Neural progenitor cell (in vitro differentiated cells): ENCODE results near the gene GRIK3. TPM values are rescaled to one million over a fixed set of nuclear protein-coding genes. Genes with fewer than 3 reads are reported as not detected.

Experiments
- DNase-seq: peaks from one replicate; pipeline ENCODE4 v3.0.0-alpha.2; 2016; ENCODE audit warnings: low spot score
- H2AFZ ChIP-seq: fragments of 200-600 bp; sonication (generic); replicated peaks from 2 replicates; pipeline ENCODE4 v1.6.1; 2016; ENCODE audit warnings: antibody characterized with exemption
- H3F3A ChIP-seq: fragments of 200-600 bp; sonication (generic); 2 replicates; pipeline ENCODE4 v1.6.1; 2016; ENCODE audit warnings: antibody characterized with exemption, low read depth
- H3K27ac ChIP-seq: fragments of 200-600 bp; sonication (generic); 2 replicates; pipeline ENCODE4 v1.5.1; 2016; ENCODE audit warnings: mild to moderate bottlenecking
- H3K27me3 ChIP-seq: fragments of 200-600 bp; sonication (generic); 2 replicates; pipeline ENCODE4 v1.6.1; 2016; ENCODE audit warnings: mild to moderate bottlenecking, moderate library complexity
- H3K36me3 ChIP-seq: fragments of 200-600 bp; sonication (generic); 2 replicates; pipeline ENCODE4 v1.5.1; 2016
- H3K4me1 ChIP-seq: fragments of 200-600 bp; sonication (generic); 2 replicates; pipeline ENCODE4 v1.6.1; 2016; ENCODE audit warnings: mixed run types
- H3K4me2 ChIP-seq: fragments of 200-600 bp; sonication (generic); 2 replicates; pipeline ENCODE4 v1.6.1; 2016
- H3K4me3 ChIP-seq: fragments of 200-600 bp; sonication (generic); 2 replicates; pipeline ENCODE4 v1.5.1; 2016
- H3K79me2 ChIP-seq: fragments of 200-600 bp; sonication (generic); 2 replicates; pipeline ENCODE4 v1.6.1; 2016; ENCODE audit warnings: low read depth
- H3K9ac ChIP-seq: fragments of 200-600 bp; sonication (generic); 2 replicates; pipeline ENCODE4 v1.6.1; 2016
- H3K9me3 ChIP-seq: fragments of 200-600 bp; sonication (generic); 2 replicates; pipeline ENCODE4 v1.5.1; 2016; ENCODE audit warnings: low read depth
- H4K20me1 ChIP-seq: fragments of 200-600 bp; sonication (generic); 2 replicates; pipeline ENCODE4 v1.6.1; 2016; ENCODE audit warnings: low read depth
- H3K27ac Mint-ChIP-seq: 3 replicates; pipeline ENCODE4 v1.8.0; 2021; ENCODE audit warnings: mixed read lengths
- H3K27me3 Mint-ChIP-seq: 2 replicates; pipeline ENCODE4 v1.8.0; 2022; ENCODE audit warnings: low read depth, mild to moderate bottlenecking, inconsistent platforms, moderate library complexity, mixed read lengths; ENCODE audit not compliant: insufficient read depth
- H3K36me3 Mint-ChIP-seq: 3 replicates; pipeline ENCODE4 v1.8.0; 2021; ENCODE audit warnings: mixed read lengths
- H3K4me1 Mint-ChIP-seq: 3 replicates; pipeline ENCODE4 v1.8.0; 2021; ENCODE audit warnings: mixed read lengths
- H3K4me3 Mint-ChIP-seq: 3 replicates; pipeline ENCODE4 v1.8.0; 2021; ENCODE audit warnings: mild to moderate bottlenecking, moderate library complexity, mixed read lengths
- H3K9me3 Mint-ChIP-seq: 3 replicates; pipeline ENCODE4 v1.8.0; 2020; ENCODE audit warnings: mixed read lengths
- CTCF ChIP-seq: fragments of 200-600 bp; sonication (generic); IDR thresholded peaks from 2 replicates; pipeline ENCODE4 v1.5.1; 2017; ENCODE audit warnings: antibody characterized with exemption, mild to moderate bottlenecking
- EZH2 ChIP-seq: fragments of 200-600 bp; sonication (generic); IDR thresholded peaks from 2 replicates; pipeline ENCODE4 v1.6.1; 2017; ENCODE audit warnings: antibody characterized with exemption, mild to moderate bottlenecking, moderate library complexity
- EZH2phosphoT487 ChIP-seq: fragments of 200-600 bp; sonication (generic); IDR thresholded peaks from 2 replicates; pipeline ENCODE4 v1.6.1; 2017; ENCODE audit warnings: antibody characterized with exemption
- total RNA-seq: library from RNA; depleted of rRNA; stranded (reverse); fragments of >200 nt; gene quantifications from 2 replicates; pipeline ENCODE4 v1.2.3, GENCODE V29; 2015; ENCODE audit warnings: low replicate concordance

The GRIK3 gene
- total RNA-seq, 1 donor from 2014 or later: 1.7 TPM

- H3K4me3 Mint-ChIP-seq: no peak overlapping the region
- no peak for DNase-seq
- peaks cover 21% of the 10 kb centered on the region for H3K27me3 Mint-ChIP-seq
- peak overlapping the region; percentile 31 for H3K27ac Mint-ChIP-seq
- Histone ChIP-seq H4K20me1 (no peaks in the 10 kb centered on the region), H3K4me1 (peaks cover 43% of the 10 kb centered on the region), H3K4me2 (peak overlapping the region; percentile 7), H3K4me3 (no peak overlapping the region), H3K27ac (no peak overlapping the region), H3K36me3 (no peaks in the 10 kb centered on the region), H3F3A (peaks cover 16% of the 10 kb centered on the region), H3K27me3 (no peaks in the 10 kb centered on the region), H3K9me3 (no peaks in the 10 kb centered on the region), H3K79me2 (no peaks in the 10 kb centered on the region), H3K9ac (no peak overlapping the region), H2AFZ (no peak overlapping the region)
- TF ChIP-seq CTCF: no peak
- no peak for TF ChIP-seq EZH2phosphoT487
- no peak for TF ChIP-seq EZH2
- H3K36me3 Mint-ChIP-seq: no peaks in the 10 kb centered on the region
- H3K9me3 Mint-ChIP-seq: no peaks in the 10 kb centered on the region
- H3K4me1 Mint-ChIP-seq: peaks cover 40% of the 10 kb centered on the region
Observed at GRCh38 chr1:36775716-36776115, 258.6 kb downstream of the GRIK3 start.

- Histone ChIP-seq H3K9ac (no peak overlapping the region), H3K4me3 (no peak overlapping the region), H4K20me1 (no peaks in the 10 kb centered on the region), H3K27ac (no peak overlapping the region), H3K27me3 (no peaks in the 10 kb centered on the region), H3F3A (peaks cover 31% of the 10 kb centered on the region), H3K4me1 (peaks cover 55% of the 10 kb centered on the region), H2AFZ (no peak overlapping the region), H3K79me2 (no peaks in the 10 kb centered on the region), H3K9me3 (no peaks in the 10 kb centered on the region), H3K4me2 (no peak overlapping the region), H3K36me3 (no peaks in the 10 kb centered on the region)
- Mint-ChIP-seq H3K4me1 (peaks cover 37% of the 10 kb centered on the region), H3K9me3 (no peaks in the 10 kb centered on the region), H3K4me3 (no peak overlapping the region), H3K27ac (peak overlapping the region; percentile 59), H3K36me3 (no peaks in the 10 kb centered on the region), H3K27me3 (peaks cover 25% of the 10 kb centered on the region)
- TF ChIP-seq EZH2 (no peak), EZH2phosphoT487 (no peak), CTCF (no peak)
- DNase-seq: no peak
Observed at GRCh38 chr1:36773827-36774541, 260.3 kb downstream of the GRIK3 start.

GRCh38 chr1:36772647-36773495 is 261.4 kb downstream of the GRIK3 start:
- Mint-ChIP-seq H3K9me3 (no peaks in the 10 kb centered on the region), H3K27ac (no peak overlapping the region), H3K4me1 (peaks cover 37% of the 10 kb centered on the region), H3K27me3 (peaks cover 26% of the 10 kb centered on the region), H3K4me3 (no peak overlapping the region), H3K36me3 (no peaks in the 10 kb centered on the region)
- Histone ChIP-seq H3K9ac (no peak overlapping the region), H3K36me3 (no peaks in the 10 kb centered on the region), H2AFZ (no peak overlapping the region), H3K27me3 (no peaks in the 10 kb centered on the region), H3F3A (peaks cover 31% of the 10 kb centered on the region), H4K20me1 (no peaks in the 10 kb centered on the region), H3K27ac (no peak overlapping the region), H3K4me3 (no peak overlapping the region), H3K9me3 (no peaks in the 10 kb centered on the region), H3K4me1 (peaks cover 55% of the 10 kb centered on the region), H3K79me2 (no peaks in the 10 kb centered on the region), H3K4me2 (no peak overlapping the region)
- TF ChIP-seq EZH2phosphoT487: no peak
- TF ChIP-seq CTCF: no peak
- no peak for TF ChIP-seq EZH2
- no peak for DNase-seq
